Measurements from ENCODE around the gene ABCA4.

The ABCA4 gene

DNA sequence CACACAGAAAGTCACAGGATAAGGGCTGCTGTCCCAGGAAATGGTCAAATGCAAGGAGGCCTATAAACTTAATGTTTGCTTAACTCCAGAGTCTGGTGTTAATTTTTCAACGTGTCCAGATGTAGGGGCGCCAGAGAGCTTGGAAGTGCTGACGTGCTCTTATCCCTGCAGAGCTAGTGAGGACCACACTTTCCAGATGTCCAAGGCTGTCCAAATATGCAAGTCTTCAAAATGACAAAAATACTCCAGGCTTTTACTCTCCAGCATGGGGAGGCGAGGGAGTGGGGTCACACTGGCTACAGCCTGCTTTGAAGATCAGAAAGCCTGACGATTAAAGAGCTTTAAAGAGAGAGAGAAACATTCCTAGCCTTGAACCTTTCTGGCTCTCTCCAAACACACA is 57.6 kb downstream of the ABCA4 start:
- WGBS (ENCODE audit: extremely low coverage, insufficient coverage, insufficient read length), result no CpG with 5 or more reads among the region's 5 CpGs
- H2BK12ac ChIP-seq (ENCODE audit: low read length), result peak overlapping the region; percentile 97
- no peak overlapping the region for H4K12ac ChIP-seq (ENCODE audit: low read depth, low read length)
- peak in 1 of 2 donors; percentile 47 for DNase-seq
- no peak overlapping the region for H3K9ac ChIP-seq (ENCODE audit: low read length)
- peak overlapping the region; percentile 96 for H4K91ac ChIP-seq (ENCODE audit: low read depth, low read length)
- H3K9me3 ChIP-seq (ENCODE audit: insufficient read depth, low read depth, low read length), result peaks cover 2% of the 10 kb centered on the region
- H3K14ac ChIP-seq (ENCODE audit: low read length), result peak overlapping the region; percentile 71
- peak overlapping the region; percentile 47 for H3K18ac ChIP-seq (ENCODE audit: low read length)
- H3K4me1 ChIP-seq (ENCODE audit: control insufficient read depth in 1 of 2, insufficient read depth in 2 of 2, low read length in 2 of 2), result peaks cover 24 to 34% of the 10 kb centered on the region in 2 experiments
- peaks cover 9% of the 10 kb centered on the region for H3K79me2 ChIP-seq (ENCODE audit: control insufficient read depth, insufficient read depth, low read length, poor library complexity)
- H3K27ac ChIP-seq (ENCODE audit: low read depth, low read length), result peak overlapping the region; percentile 74
- no peak overlapping the region for H3K23ac ChIP-seq (ENCODE audit: low read length)
- H2AFZ ChIP-seq (ENCODE audit: insufficient read depth, low read length, poor library complexity), result no peak overlapping the region
- H3K4me2 ChIP-seq (ENCODE audit: low read length), result no peak overlapping the region
- H2BK120ac ChIP-seq (ENCODE audit: insufficient read depth, low read length, poor library complexity), result peak overlapping the region; percentile 92
- H3K27me3 ChIP-seq (ENCODE audit: insufficient read depth, low read length), result no peaks in the 10 kb centered on the region
- H3K36me3 ChIP-seq (ENCODE audit: control insufficient read depth in 1 of 2, insufficient read depth in 2 of 2, low read length in 2 of 2), result no peaks in the 10 kb centered on the region
- peak overlapping the region; percentile 28 for H2AK5ac ChIP-seq (ENCODE audit: low read length)
- H3K4me3 ChIP-seq (ENCODE audit: low read depth, low read length), result no peak overlapping the region
- peak overlapping the region; percentile 98 for H2BK5ac ChIP-seq (ENCODE audit: low read depth, low read length, poor library complexity)
- peaks cover 52% of the 10 kb centered on the region for H3K79me1 ChIP-seq (ENCODE audit: low read length)
- H3K4ac ChIP-seq (ENCODE audit: low read depth, low read length), result peak overlapping the region; percentile 50
- peak overlapping the region; percentile 57 for H4K8ac ChIP-seq (ENCODE audit: low read depth, low read length)

DNA sequence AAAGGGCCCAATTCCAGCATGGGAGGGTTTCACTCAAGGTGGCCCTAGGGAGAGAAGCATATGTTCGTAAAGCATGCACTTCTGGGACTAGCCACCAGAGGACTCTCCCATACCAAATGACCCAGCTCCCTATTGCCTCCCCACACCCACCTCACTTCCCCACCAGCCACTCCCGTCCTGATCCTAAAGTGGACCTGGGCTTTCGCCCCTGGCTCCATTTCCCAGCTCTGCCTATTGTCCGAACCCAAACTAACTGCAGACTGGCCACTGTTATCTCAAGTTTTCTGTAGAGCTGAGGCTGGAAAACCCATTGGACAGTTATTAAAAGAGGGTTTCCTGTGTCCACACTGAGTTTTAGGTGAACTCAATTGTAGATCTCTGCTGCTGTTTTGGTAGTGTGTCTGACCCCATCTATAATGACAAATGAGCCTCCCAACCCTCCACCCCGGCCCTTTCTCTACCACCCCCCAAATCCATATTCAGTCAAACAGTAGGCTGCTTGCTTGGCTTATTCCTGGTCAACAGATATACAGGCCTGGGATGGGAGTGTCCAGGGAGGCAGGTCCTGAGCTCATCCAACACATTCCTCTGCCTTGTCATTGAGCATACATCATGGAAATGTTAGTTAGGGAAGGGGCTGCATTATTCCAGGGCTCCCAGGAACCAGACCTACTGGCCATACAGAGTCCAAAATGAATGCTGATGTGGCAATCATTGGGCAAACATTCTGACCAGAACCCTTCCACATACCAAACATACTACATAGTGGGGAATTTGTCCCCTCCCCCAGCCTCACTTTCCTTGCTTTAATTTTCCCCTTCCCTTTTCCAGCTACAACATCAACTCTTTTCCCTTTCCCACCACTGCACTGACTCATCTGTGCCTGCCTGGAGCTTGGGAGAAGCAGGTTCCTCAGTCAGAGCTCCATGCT is 59.2 kb downstream of the ABCA4 start:
- peak overlapping the region; percentile 99 for H3K27ac ChIP-seq (ENCODE audit: low read depth, low read length)
- peaks cover 9% of the 10 kb centered on the region for H3K79me2 ChIP-seq (ENCODE audit: control insufficient read depth, insufficient read depth, low read length, poor library complexity)
- peak overlapping the region; percentile 100 for H4K91ac ChIP-seq (ENCODE audit: low read depth, low read length)
- no peak overlapping the region for H3K9ac ChIP-seq (ENCODE audit: low read length)
- peak overlapping the region; percentile 17 for H3K4me2 ChIP-seq (ENCODE audit: low read length)
- peak overlapping the region; percentile 100 for H2AK5ac ChIP-seq (ENCODE audit: low read length)
- peaks cover 2% of the 10 kb centered on the region for H3K9me3 ChIP-seq (ENCODE audit: insufficient read depth, low read depth, low read length)
- no peaks in the 10 kb centered on the region for H3K27me3 ChIP-seq (ENCODE audit: insufficient read depth, low read length)
- DNase-seq, result peak; percentile 61 to 79
- peak overlapping the region; percentile 8 for H4K12ac ChIP-seq (ENCODE audit: low read depth, low read length)
- no peaks in the 10 kb centered on the region for H3K36me3 ChIP-seq (ENCODE audit: control insufficient read depth in 1 of 2, insufficient read depth in 2 of 2, low read length in 2 of 2)
- H3K79me1 ChIP-seq (ENCODE audit: low read length), result peaks cover 51% of the 10 kb centered on the region
- peaks cover 20 to 29% of the 10 kb centered on the region in 2 experiments for H3K4me1 ChIP-seq (ENCODE audit: control insufficient read depth in 1 of 2, insufficient read depth in 2 of 2, low read length in 2 of 2)
- no peak overlapping the region for H2AFZ ChIP-seq (ENCODE audit: insufficient read depth, low read length, poor library complexity)
- H2BK5ac ChIP-seq (ENCODE audit: low read depth, low read length, poor library complexity), result peak overlapping the region; percentile 100
- peak overlapping the region; percentile 87 for H3K4ac ChIP-seq (ENCODE audit: low read depth, low read length)
- WGBS (ENCODE audit: extremely low coverage, insufficient coverage, insufficient read length), result no CpG with 5 or more reads among the region's 5 CpGs
- peak overlapping the region; percentile 100 for H2BK120ac ChIP-seq (ENCODE audit: insufficient read depth, low read length, poor library complexity)
- H3K23ac ChIP-seq (ENCODE audit: low read length), result no peak overlapping the region
- H4K8ac ChIP-seq (ENCODE audit: low read depth, low read length), result peak overlapping the region; percentile 90
- peak overlapping the region; percentile 98 for H2BK12ac ChIP-seq (ENCODE audit: low read length)
- H3K18ac ChIP-seq (ENCODE audit: low read length), result peak overlapping the region; percentile 6
- H3K14ac ChIP-seq (ENCODE audit: low read length), result peak overlapping the region; percentile 96
- H3K4me3 ChIP-seq (ENCODE audit: low read depth, low read length), result no peak overlapping the region

DNA sequence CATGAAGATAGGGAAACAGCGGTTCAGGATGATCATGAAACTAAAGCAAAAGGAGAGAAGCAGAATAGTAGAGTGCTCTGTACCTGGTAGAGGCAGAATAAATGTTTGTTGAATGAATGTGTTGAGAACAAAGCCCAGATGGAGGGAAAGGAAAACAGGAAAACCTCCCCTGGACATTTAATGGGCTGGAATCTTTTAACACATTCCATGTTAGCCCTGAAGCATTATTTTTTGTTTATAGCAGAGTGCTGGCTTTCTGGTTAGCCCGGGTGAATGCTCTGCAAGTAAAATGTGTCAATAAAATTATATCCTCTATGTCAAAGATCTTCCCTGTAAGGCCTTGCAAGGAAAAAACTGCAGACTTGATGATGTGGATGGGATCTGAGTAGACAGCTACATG is 60.2 kb downstream of the ABCA4 start:
- H3K18ac ChIP-seq (ENCODE audit: low read length), result no peak overlapping the region
- WGBS (ENCODE audit: extremely low coverage, insufficient coverage, insufficient read length), result no CpG with 5 or more reads among the region's 2 CpGs
- H3K9ac ChIP-seq (ENCODE audit: low read length), result no peak overlapping the region
- peaks cover 23 to 36% of the 10 kb centered on the region in 2 experiments for H3K4me1 ChIP-seq (ENCODE audit: control insufficient read depth in 1 of 2, insufficient read depth in 2 of 2, low read length in 2 of 2)
- H2AFZ ChIP-seq (ENCODE audit: insufficient read depth, low read length, poor library complexity), result no peak overlapping the region
- H4K12ac ChIP-seq (ENCODE audit: low read depth, low read length), result no peak overlapping the region
- no peaks in the 10 kb centered on the region for H3K27me3 ChIP-seq (ENCODE audit: insufficient read depth, low read length)
- no peak for DNase-seq
- H3K27ac ChIP-seq (ENCODE audit: low read depth, low read length), result peak overlapping the region; percentile 99
- peaks cover 0 to 3% of the 10 kb centered on the region in 2 experiments for H3K36me3 ChIP-seq (ENCODE audit: control insufficient read depth in 1 of 2, insufficient read depth in 2 of 2, low read length in 2 of 2)
- peak overlapping the region; percentile 100 for H4K91ac ChIP-seq (ENCODE audit: low read depth, low read length)
- no peak overlapping the region for H3K4me2 ChIP-seq (ENCODE audit: low read length)
- peaks cover 4% of the 10 kb centered on the region for H3K9me3 ChIP-seq (ENCODE audit: insufficient read depth, low read depth, low read length)
- H3K23ac ChIP-seq (ENCODE audit: low read length), result no peak overlapping the region
- peak overlapping the region; percentile 75 for H2BK120ac ChIP-seq (ENCODE audit: insufficient read depth, low read length, poor library complexity)
- peak overlapping the region; percentile 92 for H2BK12ac ChIP-seq (ENCODE audit: low read length)
- peak overlapping the region; percentile 79 for H2BK5ac ChIP-seq (ENCODE audit: low read depth, low read length, poor library complexity)
- peaks cover 47% of the 10 kb centered on the region for H3K79me1 ChIP-seq (ENCODE audit: low read length)
- H2AK5ac ChIP-seq (ENCODE audit: low read length), result peak overlapping the region; percentile 31
- no peak overlapping the region for H4K8ac ChIP-seq (ENCODE audit: low read depth, low read length)
- peaks cover 9% of the 10 kb centered on the region for H3K79me2 ChIP-seq (ENCODE audit: control insufficient read depth, insufficient read depth, low read length, poor library complexity)
- H3K14ac ChIP-seq (ENCODE audit: low read length), result peak overlapping the region; percentile 33
- H3K4ac ChIP-seq (ENCODE audit: low read depth, low read length), result no peak overlapping the region
- H3K4me3 ChIP-seq (ENCODE audit: low read depth, low read length), result no peak overlapping the region

DNA sequence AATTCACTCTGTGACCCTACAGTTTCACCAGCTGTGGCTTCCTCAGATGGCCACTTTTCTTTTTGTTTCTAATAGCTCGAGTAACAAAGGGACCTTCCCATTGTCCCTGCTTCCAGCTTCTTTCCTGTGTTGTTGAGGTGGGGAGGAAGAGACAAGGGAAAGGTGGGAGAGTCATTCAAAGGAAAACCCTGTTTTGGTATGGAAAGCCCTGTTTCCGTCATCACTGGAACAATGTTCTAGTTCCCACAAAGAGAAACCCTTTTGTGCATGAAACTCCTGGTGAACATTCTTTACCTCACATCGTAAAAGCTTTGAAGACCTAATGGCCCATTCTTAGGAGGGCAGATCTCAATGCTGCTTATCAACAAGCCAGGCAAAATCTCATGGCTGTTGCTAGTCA is 62.2 kb downstream of the ABCA4 start:
- no peak overlapping the region for H3K23ac ChIP-seq (ENCODE audit: low read length)
- no peaks in the 10 kb centered on the region for H3K27me3 ChIP-seq (ENCODE audit: insufficient read depth, low read length)
- H3K14ac ChIP-seq (ENCODE audit: low read length), result peak overlapping the region; percentile 38
- H2AFZ ChIP-seq (ENCODE audit: insufficient read depth, low read length, poor library complexity), result no peak overlapping the region
- peaks cover 0 to 3% of the 10 kb centered on the region in 2 experiments for H3K36me3 ChIP-seq (ENCODE audit: control insufficient read depth in 1 of 2, insufficient read depth in 2 of 2, low read length in 2 of 2)
- H3K4ac ChIP-seq (ENCODE audit: low read depth, low read length), result no peak overlapping the region
- H4K91ac ChIP-seq (ENCODE audit: low read depth, low read length), result peak overlapping the region; percentile 41
- no peak overlapping the region for H3K4me3 ChIP-seq (ENCODE audit: low read depth, low read length)
- H3K9ac ChIP-seq (ENCODE audit: low read length), result no peak overlapping the region
- H3K9me3 ChIP-seq (ENCODE audit: insufficient read depth, low read depth, low read length), result peaks cover 2% of the 10 kb centered on the region
- no CpG with 5 or more reads among the region's 3 CpGs for WGBS (ENCODE audit: extremely low coverage, insufficient coverage, insufficient read length)
- H3K4me2 ChIP-seq (ENCODE audit: low read length), result no peak overlapping the region
- H3K79me1 ChIP-seq (ENCODE audit: low read length), result peaks cover 34% of the 10 kb centered on the region
- peak overlapping the region; percentile 61 for H2BK120ac ChIP-seq (ENCODE audit: insufficient read depth, low read length, poor library complexity)
- H3K4me1 ChIP-seq (ENCODE audit: control insufficient read depth in 1 of 2, insufficient read depth in 2 of 2, low read length in 2 of 2), result peaks cover 16 to 30% of the 10 kb centered on the region in 2 experiments
- H3K79me2 ChIP-seq (ENCODE audit: control insufficient read depth, insufficient read depth, low read length, poor library complexity), result peaks cover 7% of the 10 kb centered on the region
- no peak overlapping the region for H2AK5ac ChIP-seq (ENCODE audit: low read length)
- peak overlapping the region; percentile 61 for H2BK12ac ChIP-seq (ENCODE audit: low read length)
- H3K18ac ChIP-seq (ENCODE audit: low read length), result no peak overlapping the region
- no peak overlapping the region for H4K12ac ChIP-seq (ENCODE audit: low read depth, low read length)
- no peak overlapping the region for H3K27ac ChIP-seq (ENCODE audit: low read depth, low read length)
- H2BK5ac ChIP-seq (ENCODE audit: low read depth, low read length, poor library complexity), result peak overlapping the region; percentile 17
- peak overlapping the region; percentile 1 for H4K8ac ChIP-seq (ENCODE audit: low read depth, low read length)
- DNase-seq, result no peak
